ENCODE measurements around the gene FAM170B. TPM values are rescaled to one million over a fixed set of nuclear protein-coding genes. Genes with fewer than 3 reads are reported as not detected.

FAM170B gene
- polyA plus RNA-seq, 1 donor, result not detected

Other genes with a start within 250 kb of the FAM170B start
- 0.09 TPM for gene LRRC18, start 194.2 kb downstream of the FAM170B start, polyA plus RNA-seq (ENCODE audit: insufficient read length)
- gene VSTM4, start 18.5 kb downstream of the FAM170B start, polyA plus RNA-seq (ENCODE audit: insufficient read length), result 40.9 TPM
- 5.6 TPM for gene TMEM273, start 54.4 kb upstream of the FAM170B start, polyA plus RNA-seq (ENCODE audit: insufficient read length)
- 36.6 TPM for gene C10orf71, start 165.1 kb upstream of the FAM170B start, polyA plus RNA-seq (ENCODE audit: insufficient read length)

All from forelimb muscle (tissue), 1 donor.